Colonic mucosa (tissue), 4 donors: Measurements from ENCODE around the gene DLX2. TPM values are rescaled to one million over a fixed set of nuclear protein-coding genes. Genes with fewer than 3 reads are reported as not detected.
"Not testable (repeated sequence)": the region's sequence is repeated elsewhere in the genome, so short reads cannot be mapped to it uniquely, and the experiment has no call there.

Experiments used
- DNase-seq: peaks from one replicate; pipeline ENCODE4 v3.0.0-alpha.2; 2020
- H3K27ac ChIP-seq: fragments of 200-600 bp; one replicate; pipeline ENCODE4 v1.8.0; 2021
- H3K27me3 ChIP-seq: fragments of 200-600 bp; one replicate; pipeline ENCODE4 v1.8.0; 2021
- H3K36me3 ChIP-seq: fragments of 200-600 bp; one replicate; pipeline ENCODE4 v1.8.0; 2021
- H3K4me1 ChIP-seq: fragments of 200-600 bp; one replicate; pipeline ENCODE4 v1.8.0; 2021; ENCODE audit warnings: mild to moderate bottlenecking
- H3K4me3 ChIP-seq: fragments of 200-600 bp; one replicate; pipeline ENCODE4 v1.8.0; 2021
- H3K9ac ChIP-seq, 2 donors: one replicate each; pipeline ENCODE4 v1.7.0; 2013; ENCODE audit warnings: control low read depth in 2 of 2, low read depth in 2 of 2, low read length in 2 of 2
- H3K9me3 ChIP-seq: fragments of 200-600 bp; one replicate; pipeline ENCODE4 v1.8.0; 2021
- intact Hi-C: fragments of 100-400 bp; cut with DNase I; formaldehyde crosslinking; loops from one replicate; pipeline ENCODE4 v1.14.1; 2022
- total RNA-seq, 2 donors: library from RNA; stranded (reverse); fragmentation: NEBNext Ultra II Directional in 1 of 2; extraction: Animal tissue kit (Norgen Biotek cat#: 25700) in 1 of 2; gene quantifications; one replicate each; pipeline ENCODE4 v1.2.1, GENCODE V29; 2021
- TF ChIP-seq, protein P1 (sequence below): fragments of 200-600 bp; IDR thresholded peaks from one replicate; pipeline ENCODE4 v1.8.0; 2022; ENCODE audit warnings: antibody characterized with exemption, mild to moderate bottlenecking
- donor health status: healthy.
- donor health status: DM: no; HTN: no; CAD: no.
- donor health status: DM: no; HTN: no; CAD: no.

DLX2 gene
- total RNA-seq: not detected

DNA sequence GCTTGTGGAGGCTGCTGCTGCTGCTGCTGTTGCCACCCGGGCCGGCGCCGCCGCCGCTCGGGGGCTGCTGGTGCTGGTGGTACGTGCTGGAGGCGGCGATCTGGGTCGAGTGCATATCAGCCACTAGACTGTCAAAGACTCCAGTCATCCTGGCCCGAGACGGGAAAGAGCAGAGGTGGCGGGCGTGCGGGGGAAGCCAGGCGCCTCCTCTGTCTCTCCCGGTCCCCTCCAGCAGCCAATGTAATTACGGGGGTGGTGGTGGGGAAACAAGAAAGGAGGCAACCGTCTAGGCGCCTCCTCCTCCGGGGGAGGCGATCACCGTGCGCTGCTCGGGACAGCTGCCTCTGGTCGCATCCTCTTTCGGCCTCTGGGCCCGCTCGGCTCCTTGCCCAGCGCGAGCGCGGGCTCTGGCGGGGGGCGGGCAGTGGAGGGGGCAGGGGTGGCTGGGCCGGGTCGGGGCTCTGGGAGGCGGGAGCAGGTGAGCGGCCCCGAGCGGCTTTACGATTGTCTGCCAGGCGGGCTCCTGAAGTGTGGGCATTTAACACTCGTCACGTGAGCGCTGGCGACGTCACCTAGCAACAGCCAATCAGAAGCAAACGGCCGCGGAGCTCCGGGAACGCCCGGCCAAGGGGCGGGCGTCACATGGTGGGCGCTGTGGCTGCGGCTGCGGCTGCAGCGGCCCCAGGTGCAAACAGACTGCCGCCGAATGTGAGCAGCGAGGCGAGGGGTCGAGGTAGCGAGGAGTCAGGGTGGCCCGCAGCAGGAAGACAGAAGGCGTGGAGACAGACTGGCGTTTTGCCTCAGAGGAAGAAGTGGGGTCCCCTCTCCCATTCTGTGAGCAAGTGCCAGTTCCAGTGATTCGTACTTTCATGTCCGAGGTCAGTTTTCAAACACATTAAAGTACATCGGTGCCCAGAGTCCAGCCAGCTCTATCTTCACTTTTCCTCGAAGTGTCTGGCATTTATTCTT lies at the start of gene DLX2:
Gene DLX2, minus strand, starts transcription at position 510 of the 969 bp plus-strand sequence. Its CDS starts 362 bp downstream, at position 148.
- H3K36me3 ChIP-seq: no peaks in the 10 kb centered on the region
- no peaks in the 10 kb centered on the region for H3K9me3 ChIP-seq
- peaks cover 96% of the 10 kb centered on the region for H3K27me3 ChIP-seq
- peak; percentile 92 for DNase-seq
- peak within 1 kb of the TSS; percentile 52 for H3K4me3 ChIP-seq
- H3K27ac ChIP-seq: no peak within 1 kb of the TSS
- TF ChIP-seq, protein P1, sequence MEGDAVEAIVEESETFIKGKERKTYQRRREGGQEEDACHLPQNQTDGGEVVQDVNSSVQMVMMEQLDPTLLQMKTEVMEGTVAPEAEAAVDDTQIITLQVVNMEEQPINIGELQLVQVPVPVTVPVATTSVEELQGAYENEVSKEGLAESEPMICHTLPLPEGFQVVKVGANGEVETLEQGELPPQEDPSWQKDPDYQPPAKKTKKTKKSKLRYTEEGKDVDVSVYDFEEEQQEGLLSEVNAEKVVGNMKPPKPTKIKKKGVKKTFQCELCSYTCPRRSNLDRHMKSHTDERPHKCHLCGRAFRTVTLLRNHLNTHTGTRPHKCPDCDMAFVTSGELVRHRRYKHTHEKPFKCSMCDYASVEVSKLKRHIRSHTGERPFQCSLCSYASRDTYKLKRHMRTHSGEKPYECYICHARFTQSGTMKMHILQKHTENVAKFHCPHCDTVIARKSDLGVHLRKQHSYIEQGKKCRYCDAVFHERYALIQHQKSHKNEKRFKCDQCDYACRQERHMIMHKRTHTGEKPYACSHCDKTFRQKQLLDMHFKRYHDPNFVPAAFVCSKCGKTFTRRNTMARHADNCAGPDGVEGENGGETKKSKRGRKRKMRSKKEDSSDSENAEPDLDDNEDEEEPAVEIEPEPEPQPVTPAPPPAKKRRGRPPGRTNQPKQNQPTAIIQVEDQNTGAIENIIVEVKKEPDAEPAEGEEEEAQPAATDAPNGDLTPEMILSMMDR: no peak
- peaks cover 23% of the 10 kb centered on the region for H3K4me1 ChIP-seq
- intact Hi-C loops: loop anchor here (5.0 to 10.0 kb wide), 3 partner anchors 290 to 528 kb away; no protein-coding TSS in a partner anchor
- peak within 1 kb of the TSS; percentile 31 to 40 for H3K9ac ChIP-seq

DNA sequence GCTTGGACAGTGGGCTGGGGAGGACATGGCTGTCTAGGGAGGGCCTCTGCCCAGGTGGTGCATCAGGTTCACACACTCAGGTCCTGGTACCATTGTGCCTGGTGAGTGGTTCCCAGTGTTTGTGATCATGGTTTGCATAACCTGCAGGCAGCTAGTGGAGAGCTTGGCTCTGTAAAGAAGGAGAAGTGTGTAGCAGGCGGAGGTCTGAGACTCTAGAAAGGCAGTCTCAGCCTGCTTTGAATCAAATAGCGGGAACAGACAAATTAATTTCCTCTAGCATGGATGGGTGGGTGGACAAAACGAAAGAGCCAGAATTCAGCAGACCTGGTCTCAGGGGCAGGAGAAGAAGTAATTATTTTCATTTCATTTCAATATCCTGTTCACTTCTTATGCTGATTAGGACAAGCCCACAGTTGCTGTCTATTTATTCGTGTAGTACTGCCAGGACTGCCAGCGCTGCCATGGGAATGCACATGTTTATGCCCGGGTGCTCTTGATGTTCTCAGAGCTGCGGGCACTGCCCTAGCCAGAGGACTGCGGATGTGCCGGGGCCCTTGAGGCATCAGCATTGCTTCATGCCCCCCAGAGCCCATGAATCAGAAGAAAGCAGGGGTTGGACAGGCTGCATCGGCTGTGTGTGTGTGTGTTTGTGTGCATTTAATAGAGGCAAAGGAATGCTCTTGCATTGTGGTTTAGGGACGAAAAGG lies 45.4 kb upstream of the DLX2 start:
- no peak overlapping the region for H3K27ac ChIP-seq
- intact Hi-C loops: no loop called here
- H3K36me3 ChIP-seq: no peaks in the 10 kb centered on the region
- H3K4me1 ChIP-seq: no peaks in the 10 kb centered on the region
- TF ChIP-seq, protein P1: no peak
- no peak overlapping the region for H3K4me3 ChIP-seq
- DNase-seq: no peak
- H3K9ac ChIP-seq: no peak overlapping the region
- H3K9me3 ChIP-seq: no peaks in the 10 kb centered on the region
- H3K27me3 ChIP-seq: no peaks in the 10 kb centered on the region

DNA sequence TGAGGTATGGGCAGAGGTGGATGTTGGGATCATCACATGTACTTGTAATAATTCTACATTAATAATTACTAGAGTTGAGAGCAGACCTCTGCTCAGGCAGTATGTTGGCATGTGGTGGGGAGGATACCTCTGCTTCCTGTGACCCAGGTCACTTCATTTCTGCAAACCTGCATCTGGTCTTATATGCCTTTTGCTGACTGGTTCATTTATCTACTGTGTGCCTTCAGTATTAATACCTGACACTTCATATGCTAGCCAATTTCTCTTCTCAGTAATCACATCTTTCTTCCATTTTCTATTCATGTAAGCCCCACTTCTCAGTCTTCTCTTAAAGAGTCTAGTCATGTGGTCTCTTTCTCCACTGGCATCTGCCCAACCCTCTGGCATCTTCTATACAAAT lies 41.1 kb upstream of the DLX2 start:
- TF ChIP-seq, protein P1: no peak
- Histone ChIP-seq H3K36me3 (no peaks in the 10 kb centered on the region), H3K9ac (no peak overlapping the region), H3K27ac (no peak overlapping the region), H3K4me1 (no peaks in the 10 kb centered on the region), H3K27me3 (no peaks in the 10 kb centered on the region), H3K4me3 (no peak overlapping the region), H3K9me3 (no peaks in the 10 kb centered on the region)
- no peak for DNase-seq
- intact Hi-C loops: no loop called here

- H3K4me3 ChIP-seq, H3K36me3 ChIP-seq, H3K9ac ChIP-seq, H3K9me3 ChIP-seq, H3K4me1 ChIP-seq, H3K27ac ChIP-seq, intact Hi-C loops, H3K27me3 ChIP-seq, DNase-seq: not testable (repeated sequence)
Measured at GRCh38 chr2:172138727-172139126, 36.0 kb upstream of the DLX2 start.

- no peaks in the 10 kb centered on the region for H3K9me3 ChIP-seq
- H3K4me1 ChIP-seq: no peaks in the 10 kb centered on the region
- no peak for DNase-seq
- intact Hi-C loops: no loop called here
- H3K36me3 ChIP-seq: no peaks in the 10 kb centered on the region
- H3K9ac ChIP-seq: no peak overlapping the region
- H3K27me3 ChIP-seq: no peaks in the 10 kb centered on the region
- TF ChIP-seq, protein P1: no peak
- H3K27ac ChIP-seq: no peak overlapping the region
- no peak overlapping the region for H3K4me3 ChIP-seq
Measured at GRCh38 chr2:172137943-172138342, 35.2 kb upstream of the DLX2 start.
